Embryonic facial prominence (tissue), 1 donor: ENCODE measurements around the gene OPHN1.
"Not testable (repeated sequence)": the region's sequence is repeated elsewhere in the genome, so short reads cannot be mapped to it uniquely, and the experiment has no call there.

Source experiments
- DNase-seq: peaks from one replicate; pipeline ENCODE4 v3.0.0-alpha.2; 2016; ENCODE audit errors: extremely low spot score

Gene OPHN1

GRCh38 chrX:68072041-68072440 is 361.3 kb downstream of the OPHN1 start:
- no peak for DNase-seq

- not testable (repeated sequence) for DNase-seq
These were observed 363.2 kb downstream of the OPHN1 start for GRCh38 chrX:68070119-68070518.

- no peak for DNase-seq
These were observed 372.1 kb downstream of the OPHN1 start for GRCh38 chrX:68061206-68061535.

- DNase-seq: no peak
These were observed 372.6 kb downstream of the OPHN1 start for GRCh38 chrX:68060506-68061205.

- DNase-seq: no peak
These were observed 373.8 kb downstream of the OPHN1 start for GRCh38 chrX:68059469-68059868.

GRCh38 chrX:68049466-68049865 is 383.8 kb downstream of the OPHN1 start:
- no peak for DNase-seq

- no peak for DNase-seq
These were observed 384.5 kb downstream of the OPHN1 start for GRCh38 chrX:68048774-68049173.

- DNase-seq: no peak
These were observed 388.2 kb downstream of the OPHN1 start for GRCh38 chrX:68045008-68045577.

- no peak for DNase-seq
These were observed 389.4 kb downstream of the OPHN1 start for GRCh38 chrX:68043713-68044438.

- no peak for DNase-seq
These were observed 392.2 kb downstream of the OPHN1 start for GRCh38 chrX:68041110-68041509.

- DNase-seq: no peak
These were observed 414.8 kb downstream of the OPHN1 start for GRCh38 chrX:68018248-68019203.

- DNase-seq: no peak
These were observed 434.8 kb downstream of the OPHN1 start for GRCh38 chrX:67998540-67998939.
